CD14-positive monocyte (primary cell): ENCODE results near the gene RASAL2. TPM values are rescaled to one million over a fixed set of nuclear protein-coding genes. Genes with fewer than 3 reads are reported as not detected.

Experiments
- DNase-seq, 3 donors: peaks; one replicate each; pipeline ENCODE4 v3.0.0-alpha.2; 2011 to 2022
- H2AFZ ChIP-seq: 2 replicates; pipeline ENCODE4 v1.6.0; 2012; ENCODE audit warnings: mild to moderate bottlenecking, low read depth, low read length, inconsistent platforms; ENCODE audit not compliant: insufficient read depth, poor library complexity, severe bottlenecking
- H3K27ac ChIP-seq, 2 donors: 1 replicate in 1 of 2; 2 replicates in 1 of 2; pipeline ENCODE4 v1.5.1; 2012 to 2013; ENCODE audit warnings: low read length in 2 of 2, control low read depth in 1 of 2, inconsistent platforms in 1 of 2, low read depth in 1 of 2, mild to moderate bottlenecking in 1 of 2
- H3K27me3 ChIP-seq, 2 donors: one replicate each; pipeline versions ENCODE4 v1.6.0 to v1.6.1; 2011 to 2013; ENCODE audit warnings: low read length in 2 of 2; ENCODE audit not compliant: control insufficient read depth in 2 of 2, insufficient read depth in 2 of 2
- H3K36me3 ChIP-seq, 2 donors: replicated peaks in 1 of 2; 1 replicate in 1 of 2; 2 replicates in 1 of 2; pipeline versions ENCODE4 v1.5.1 to v1.6.1; 2012 to 2013; ENCODE audit warnings: low read length in 2 of 2, control low read depth in 1 of 2, inconsistent platforms in 1 of 2, mild to moderate bottlenecking in 1 of 2; ENCODE audit not compliant: insufficient read depth in 2 of 2, control insufficient read depth in 1 of 2
- H3K4me1 ChIP-seq, 2 donors: 1 replicate in 1 of 2; 2 replicates in 1 of 2; pipeline versions ENCODE4 v1.5.1 to v1.6.1; 2012 to 2013; ENCODE audit warnings: low read length in 2 of 2, control low read depth in 1 of 2, inconsistent platforms in 1 of 2, mild to moderate bottlenecking in 1 of 2, moderate library complexity in 1 of 2; ENCODE audit not compliant: insufficient read depth in 2 of 2, control insufficient read depth in 1 of 2
- H3K4me2 ChIP-seq: replicated peaks from 2 replicates; pipeline ENCODE3; 2012; ENCODE audit warnings: low read length, moderate library complexity, mild to moderate bottlenecking; ENCODE audit not compliant: poor library complexity, severe bottlenecking; ENCODE audit errors: extremely low read depth
- H3K4me3 ChIP-seq, 3 experiments: fragments of 200-600 bp in 1 of 3; sonication (generic) in 1 of 3; replicated peaks in 1 of 3; 1 replicate in 2 of 3; 2 replicates in 1 of 3; pipeline ENCODE4 v1.5.1; 2011 to 2013; ENCODE audit warnings: low read length in 3 of 3, mild to moderate bottlenecking in 3 of 3, control low read depth in 2 of 3, low read depth in 2 of 3, inconsistent platforms in 1 of 3, moderate library complexity in 1 of 3
- H3K79me2 ChIP-seq: 2 replicates; pipeline ENCODE4 v1.6.0; 2012; ENCODE audit warnings: mild to moderate bottlenecking, control low read depth, inconsistent platforms, low read length, moderate library complexity; ENCODE audit not compliant: insufficient read depth
- H3K9ac ChIP-seq: 2 replicates; pipeline ENCODE4 v1.6.0; 2017; ENCODE audit warnings: low read length, mild to moderate bottlenecking; ENCODE audit not compliant: insufficient read depth, poor library complexity, severe bottlenecking
- H3K9me3 ChIP-seq, 2 donors: replicated peaks in 1 of 2; 1 replicate in 1 of 2; 2 replicates in 1 of 2; pipeline versions ENCODE4 v1.5.1 to v1.6.1; 2012 to 2013; ENCODE audit warnings: low read length in 2 of 2, control low read depth in 1 of 2; ENCODE audit not compliant: control insufficient read depth in 1 of 2, insufficient read depth in 1 of 2
- H4K20me1 ChIP-seq: 2 replicates; pipeline ENCODE4 v1.6.0; 2012; ENCODE audit warnings: mild to moderate bottlenecking, low read length, control low read depth, moderate library complexity; ENCODE audit not compliant: insufficient read depth
- H3K27ac Mint-ChIP-seq, 7 donors: one replicate each; pipeline ENCODE4 v1.8.0; 2020; ENCODE audit warnings: mild to moderate bottlenecking in 7 of 7, mixed read lengths in 7 of 7, moderate library complexity in 6 of 7, inconsistent platforms in 2 of 7
- H3K27me3 Mint-ChIP-seq, 3 donors: one replicate each; pipeline ENCODE4 v1.8.0; 2021 to 2022; ENCODE audit warnings: low read depth in 3 of 3, mild to moderate bottlenecking in 3 of 3, mixed read lengths in 3 of 3, moderate library complexity in 3 of 3, inconsistent platforms in 1 of 3
- H3K36me3 Mint-ChIP-seq, 2 donors: one replicate each; pipeline ENCODE4 v1.8.0; 2020; ENCODE audit warnings: mixed read lengths in 2 of 2, inconsistent platforms in 1 of 2, mild to moderate bottlenecking in 1 of 2
- H3K4me1 Mint-ChIP-seq: one replicate; pipeline ENCODE4 v1.8.0; 2020; ENCODE audit warnings: mild to moderate bottlenecking, mixed read lengths
- H3K4me3 Mint-ChIP-seq, 2 donors: one replicate each; pipeline ENCODE4 v1.8.0; 2020; ENCODE audit warnings: mild to moderate bottlenecking in 2 of 2, mixed read lengths in 2 of 2, moderate library complexity in 1 of 2
- H3K9me3 Mint-ChIP-seq, 7 donors: one replicate each; pipeline ENCODE4 v1.8.0; 2020 to 2022; ENCODE audit warnings: mixed read lengths in 7 of 7, mild to moderate bottlenecking in 6 of 7, moderate library complexity in 6 of 7, inconsistent platforms in 2 of 7
- WGBS: methylation state at CpG from one replicate; pipeline ENCODE4 v1.1.5; 2013; ENCODE audit warnings: missing lambda C conversion rate; ENCODE audit not compliant: insufficient coverage; 5-methylcytosine and 5-hydroxymethylcytosine counted together
- intact Hi-C, 2 donors: fragments of 100-400 bp; cut with micrococcal nuclease; formaldehyde crosslinking; loops; one replicate each; pipeline versions ENCODE4 v1.15.0 to v1.15.1; 2023
- polyA plus RNA-seq, 3 donors: library from polyadenylated mRNA; depleted of rRNA in 1 of 3; unstranded in 2 of 3; stranded (reverse) in 1 of 3; fragments of 300-500 nt in 2 of 3; fragments of >200 nt in 1 of 3; fragmentation: Illumina TruSeq in 2 of 3; gene quantifications; 1 replicate in 2 of 3; 2 replicates in 1 of 3; pipeline ENCODE4 v1.2.3, GENCODE V29; 2012 to 2021
- TF ChIP-seq, protein P1 (sequence below): fragments of 200-600 bp; IDR thresholded peaks from one replicate; pipeline ENCODE4 v1.8.0; 2022; ENCODE audit warnings: antibody characterized with exemption, mild to moderate bottlenecking

Gene RASAL2
- polyA plus RNA-seq, 3 donors: 0.15 to 1.00 (median 0.63) TPM

- Mint-ChIP-seq H3K4me1 (peaks cover 2% of the 10 kb centered on the region), H3K36me3 (no peaks in the 10 kb centered on the region), H3K27ac (no peak overlapping the region), H3K4me3 (no peak overlapping the region), H3K9me3 (peaks cover 0 to 8% (median 0%) of the 10 kb centered on the region in 7 donors), H3K27me3 (peaks cover 0 to 2% (median 2%) of the 10 kb centered on the region in 3 donors)
- Histone ChIP-seq H3K9ac (no peak overlapping the region), H3K36me3 (no peaks in the 10 kb centered on the region), H3K27me3 (no peaks in the 10 kb centered on the region), H2AFZ (no peak overlapping the region), H3K4me2 (no peak overlapping the region), H3K9me3 (no peaks in the 10 kb centered on the region), H3K4me1 (no peaks in the 10 kb centered on the region), H3K27ac (no peak overlapping the region), H3K79me2 (no peaks in the 10 kb centered on the region), H3K4me3 (no peak overlapping the region), H4K20me1 (no peaks in the 10 kb centered on the region)
- TF ChIP-seq, protein P1, sequence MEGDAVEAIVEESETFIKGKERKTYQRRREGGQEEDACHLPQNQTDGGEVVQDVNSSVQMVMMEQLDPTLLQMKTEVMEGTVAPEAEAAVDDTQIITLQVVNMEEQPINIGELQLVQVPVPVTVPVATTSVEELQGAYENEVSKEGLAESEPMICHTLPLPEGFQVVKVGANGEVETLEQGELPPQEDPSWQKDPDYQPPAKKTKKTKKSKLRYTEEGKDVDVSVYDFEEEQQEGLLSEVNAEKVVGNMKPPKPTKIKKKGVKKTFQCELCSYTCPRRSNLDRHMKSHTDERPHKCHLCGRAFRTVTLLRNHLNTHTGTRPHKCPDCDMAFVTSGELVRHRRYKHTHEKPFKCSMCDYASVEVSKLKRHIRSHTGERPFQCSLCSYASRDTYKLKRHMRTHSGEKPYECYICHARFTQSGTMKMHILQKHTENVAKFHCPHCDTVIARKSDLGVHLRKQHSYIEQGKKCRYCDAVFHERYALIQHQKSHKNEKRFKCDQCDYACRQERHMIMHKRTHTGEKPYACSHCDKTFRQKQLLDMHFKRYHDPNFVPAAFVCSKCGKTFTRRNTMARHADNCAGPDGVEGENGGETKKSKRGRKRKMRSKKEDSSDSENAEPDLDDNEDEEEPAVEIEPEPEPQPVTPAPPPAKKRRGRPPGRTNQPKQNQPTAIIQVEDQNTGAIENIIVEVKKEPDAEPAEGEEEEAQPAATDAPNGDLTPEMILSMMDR: no peak
- WGBS: no CpG with 5 or more reads among the region's 2 CpGs
- intact Hi-C loops: no loop called here
- DNase-seq: no peak
Measured at GRCh38 chr1:178263341-178263740, 169.4 kb downstream of the RASAL2 start.

- no peak overlapping the region for H2AFZ ChIP-seq
- H3K36me3 Mint-ChIP-seq: no peaks in the 10 kb centered on the region
Measured at GRCh38 chr1:178266113-178266512, 172.2 kb downstream of the RASAL2 start.

More at GRCh38 chr1:178266113-178266512, 172.2 kb downstream of the RASAL2 start:
- Mint-ChIP-seq H3K4me3 (no peak overlapping the region), H3K9me3 (peaks cover 0 to 8% (median 0%) of the 10 kb centered on the region in 7 donors), H3K4me1 (peaks cover 2% of the 10 kb centered on the region), H3K27ac (no peak overlapping the region), H3K27me3 (peaks cover 0 to 3% (median 2%) of the 10 kb centered on the region in 3 donors)
- Histone ChIP-seq H3K79me2 (no peaks in the 10 kb centered on the region), H3K4me3 (no peak overlapping the region), H3K27me3 (no peaks in the 10 kb centered on the region), H3K9ac (no peak overlapping the region), H3K9me3 (no peaks in the 10 kb centered on the region), H4K20me1 (no peaks in the 10 kb centered on the region), H3K4me1 (no peaks in the 10 kb centered on the region), H3K27ac (no peak overlapping the region), H3K36me3 (no peaks in the 10 kb centered on the region), H3K4me2 (no peak overlapping the region)
- WGBS: no CpG with 5 or more reads among the region's 3 CpGs
- no peak for DNase-seq
- intact Hi-C loops: no loop called here
- TF ChIP-seq, protein P1: no peak
